H1 (cell line): ENCODE data around the gene MYO9A. TPM values are rescaled to one million over a fixed set of nuclear protein-coding genes. Genes with fewer than 3 reads are reported as not detected.

ENCODE experiments used
- CTCF ChIA-PET: fragments of 300-600 bp; sonication (Branson Sonifier 250); formaldehyde crosslinking; loops from one replicate; lab custom pipeline; 2021; ENCODE audit not compliant: partially characterized antibody; lab: Charles Lee
- POLR2A ChIA-PET: fragments of 300-600 bp; sonication (Branson Sonifier 250); formaldehyde crosslinking; loops from one replicate; lab custom pipeline; 2021; ENCODE audit warnings: inconsistent platforms; ENCODE audit not compliant: partially characterized antibody; lab: Charles Lee
- DNase-seq, 2 experiments: peaks; one replicate each; pipeline versions ENCODE4 v3.0.0 to v3.0.0-alpha.2; 2010 to 2022; ENCODE audit warnings: low spot score in 2 of 2, low read depth in 1 of 2, mixed read lengths in 1 of 2
- FAIRE-seq: peaks from 2 replicates; lab custom pipeline; 2011; peaks lifted over from hg19 to GRCh38; lab: Jason Lieb, UNC
- H2AFZ ChIP-seq: 2 replicates; pipeline ENCODE4 v1.8.1; 2012; ENCODE audit warnings: low read length, inconsistent platforms
- H2AK5ac ChIP-seq: 2 replicates; pipeline ENCODE4 v1.6.1; 2013; ENCODE audit warnings: low read depth, low read length
- H2BK120ac ChIP-seq: replicated peaks from 2 replicates; pipeline ENCODE3; 2013; ENCODE audit warnings: low read depth, low read length, inconsistent platforms
- H2BK12ac ChIP-seq: 2 replicates; pipeline ENCODE4 v1.6.1; 2013; ENCODE audit warnings: low read depth, low read length
- H2BK15ac ChIP-seq: 2 replicates; pipeline ENCODE4 v1.6.1; 2013; ENCODE audit warnings: low read length
- H2BK20ac ChIP-seq: 2 replicates; pipeline ENCODE4 v1.6.1; 2013; ENCODE audit warnings: low read length
- H2BK5ac ChIP-seq: 2 replicates; pipeline ENCODE4 v1.6.1; 2013; ENCODE audit warnings: low read depth, low read length
- H3K14ac ChIP-seq: 2 replicates; pipeline ENCODE4 v1.6.1; 2013; ENCODE audit warnings: inconsistent platforms; ENCODE audit not compliant: insufficient read length
- H3K18ac ChIP-seq: 2 replicates; pipeline ENCODE4 v1.6.1; 2013; ENCODE audit warnings: low read length; ENCODE audit errors: extremely low read depth
- H3K23ac ChIP-seq: 2 replicates; pipeline ENCODE4 v1.6.1; 2013; ENCODE audit warnings: inconsistent platforms; ENCODE audit not compliant: insufficient read length
- H3K23me2 ChIP-seq: 2 replicates; pipeline ENCODE4 v1.6.1; 2013; ENCODE audit warnings: low read depth, low read length
- H3K27ac ChIP-seq: 2 replicates; pipeline ENCODE4 v1.6.1; 2011; ENCODE audit warnings: low read depth, low read length, inconsistent platforms
- H3K27me3 ChIP-seq, 4 experiments: replicated peaks in 1 of 4; 1 replicate in 1 of 4; 2 replicates in 3 of 4; pipeline versions ENCODE4 v1.6.1 to v1.8.1; 2011 to 2013; ENCODE audit warnings: low read length in 3 of 4, mild to moderate bottlenecking in 3 of 4, inconsistent platforms in 2 of 4, mixed read lengths in 2 of 4, moderate library complexity in 1 of 4; ENCODE audit not compliant: control insufficient read depth in 3 of 4, insufficient read depth in 3 of 4; ENCODE audit errors: extremely low read depth in 1 of 4
- H3K36me3 ChIP-seq, 4 experiments: 2 replicates each; pipeline versions ENCODE4 v1.6.1 to v1.8.1; 2011 to 2013; ENCODE audit warnings: mild to moderate bottlenecking in 4 of 4, low read length in 3 of 4, moderate library complexity in 2 of 4, control low read depth in 1 of 4, inconsistent platforms in 1 of 4; ENCODE audit not compliant: insufficient read depth in 4 of 4, control insufficient read depth in 2 of 4
- H3K4ac ChIP-seq: replicated peaks from 2 replicates; pipeline ENCODE3; 2013; ENCODE audit warnings: low read length, low read depth, mixed read lengths, inconsistent platforms; ENCODE audit not compliant: insufficient read length
- H3K4me1 ChIP-seq, 4 experiments: replicated peaks in 1 of 4; 1 replicate in 1 of 4; 2 replicates in 3 of 4; pipeline versions ENCODE4 v1.6.1 to v1.8.1; 2011 to 2013; ENCODE audit warnings: low read length in 3 of 4, inconsistent platforms in 2 of 4, mixed read lengths in 1 of 4; ENCODE audit not compliant: insufficient read depth in 4 of 4, control insufficient read depth in 3 of 4
- H3K4me2 ChIP-seq, 2 experiments: 2 replicates each; pipeline versions ENCODE4 v1.6.1 to v1.8.1; 2011 to 2013; ENCODE audit warnings: low read depth in 2 of 2, low read length in 2 of 2, control low read depth in 1 of 2, inconsistent platforms in 1 of 2, mild to moderate bottlenecking in 1 of 2; ENCODE audit not compliant: insufficient read depth in 1 of 2
- H3K4me3 ChIP-seq, 4 experiments: fragments of 200-600, 300-600 bp in 1 of 4; sonication (generic), shearing (Covaris generic), sonication (Bioruptor Twin) in 1 of 4; 2 replicates each; pipeline versions ENCODE4 v1.5.1 to v1.8.1; 2011 to 2016; ENCODE audit warnings: low read length in 4 of 4, low read depth in 3 of 4, control low read depth in 2 of 4, inconsistent platforms in 2 of 4, mild to moderate bottlenecking in 2 of 4, mixed read lengths in 1 of 4, moderate library complexity in 1 of 4; ENCODE audit not compliant: insufficient read depth in 2 of 4; ENCODE audit errors: extremely low read depth in 1 of 4
- H3K56ac ChIP-seq: replicated peaks from 2 replicates; pipeline ENCODE3; 2013; ENCODE audit warnings: low read depth, mild to moderate bottlenecking, mixed read lengths, low read length, inconsistent platforms; ENCODE audit not compliant: insufficient read length
- H3K79me1 ChIP-seq: 2 replicates; pipeline ENCODE4 v1.6.1; 2013; ENCODE audit warnings: low read depth, low read length, control low read depth
- H3K79me2 ChIP-seq, 2 experiments: 2 replicates each; pipeline versions ENCODE4 v1.6.1 to v1.8.1; 2012 to 2013; ENCODE audit warnings: low read length in 2 of 2, mild to moderate bottlenecking in 2 of 2, inconsistent platforms in 1 of 2; ENCODE audit not compliant: insufficient read depth in 2 of 2, control insufficient read depth in 1 of 2
- H3K9ac ChIP-seq, 4 experiments: replicated peaks in 1 of 4; 1 replicate in 1 of 4; 2 replicates in 3 of 4; pipeline versions ENCODE4 v1.6.1 to v1.8.1; 2011 to 2013; ENCODE audit warnings: low read depth in 3 of 4, low read length in 3 of 4, control low read depth in 2 of 4, mild to moderate bottlenecking in 2 of 4, moderate library complexity in 2 of 4, inconsistent platforms in 1 of 4; ENCODE audit errors: extremely low read depth in 1 of 4
- H3K9me3 ChIP-seq, 2 experiments: 2 replicates each; pipeline versions ENCODE4 v1.6.1 to v1.8.1; 2012 to 2013; ENCODE audit warnings: mild to moderate bottlenecking in 2 of 2, moderate library complexity in 2 of 2, control low read depth in 1 of 2, inconsistent platforms in 1 of 2, low read depth in 1 of 2, low read length in 1 of 2, mixed read lengths in 1 of 2; ENCODE audit not compliant: insufficient read depth in 2 of 2
- H4K20me1 ChIP-seq, 2 experiments: replicated peaks in 1 of 2; 2 replicates each; pipeline versions ENCODE3 to v1.8.1; 2011 to 2013; ENCODE audit warnings: inconsistent platforms in 2 of 2, low read length in 2 of 2, mild to moderate bottlenecking in 1 of 2; ENCODE audit not compliant: insufficient read depth in 2 of 2, control insufficient read depth in 1 of 2
- H4K5ac ChIP-seq: 2 replicates; pipeline ENCODE4 v1.6.1; 2013; ENCODE audit warnings: low read length, low read depth, mixed read lengths, inconsistent platforms; ENCODE audit not compliant: insufficient read length
- H4K8ac ChIP-seq: 2 replicates; pipeline ENCODE4 v1.8.0; 2013; ENCODE audit warnings: mild to moderate bottlenecking, moderate library complexity, low read length, inconsistent platforms; ENCODE audit not compliant: insufficient read depth; ENCODE audit errors: extremely low read depth
- H4K91ac ChIP-seq: replicated peaks from 2 replicates; pipeline ENCODE3; 2013; ENCODE audit warnings: low read length, mixed read lengths, inconsistent platforms; ENCODE audit not compliant: insufficient read length
- BACH1 ChIP-seq: IDR thresholded peaks from 2 replicates; pipeline ENCODE4 v1.6.1; 2012; ENCODE audit warnings: low read length, improper control_type of control experiment
- CBX8 ChIP-seq: fragments of 300-800, 300-1000 bp; sonication (generic); IDR thresholded peaks from 2 replicates; pipeline ENCODE4 v1.7.1; 2016; ENCODE audit warnings: low read depth, low read length, borderline replicate concordance
- CHD2 ChIP-seq: IDR thresholded peaks from 2 replicates; pipeline ENCODE4 v1.6.1; 2012; ENCODE audit warnings: low read length, improper control_type of control experiment
- FOSL1 ChIP-seq: IDR thresholded peaks from 2 replicates; pipeline ENCODE4 v1.6.1; 2011; ENCODE audit warnings: mild to moderate bottlenecking, low read depth, low read length, moderate library complexity; ENCODE audit not compliant: insufficient read depth
- GABPA ChIP-seq: IDR thresholded peaks from 2 replicates; pipeline ENCODE4 v1.6.1; 2011; ENCODE audit warnings: mild to moderate bottlenecking, low read length, moderate library complexity, borderline replicate concordance; ENCODE audit not compliant: insufficient read depth
- HDAC6 ChIP-seq: IDR thresholded peaks from one replicate; pipeline ENCODE4 v1.7.1; 2012; ENCODE audit warnings: low read depth, mild to moderate bottlenecking, inconsistent platforms, low read length, moderate library complexity
- JUN ChIP-seq: IDR thresholded peaks from 2 replicates; pipeline ENCODE4 v1.6.1; 2011; ENCODE audit warnings: low read depth, mild to moderate bottlenecking, improper control_type of control experiment, low read length
- MAX ChIP-seq: IDR thresholded peaks from 2 replicates; pipeline ENCODE4 v1.6.1; 2012; ENCODE audit warnings: inconsistent platforms
- SAP30 ChIP-seq: fragments of 300-600 bp; sonication (generic); IDR thresholded peaks from 2 replicates; pipeline ENCODE4 v1.7.1; 2012; ENCODE audit warnings: low read length, moderate library complexity, mild to moderate bottlenecking, inconsistent platforms; ENCODE audit not compliant: insufficient read depth, insufficient replicate concordance
- SIN3A ChIP-seq, 2 experiments: IDR thresholded peaks in 1 of 2; conservative IDR thresholded peaks in 1 of 2; 2 replicates each; pipeline ENCODE4 v1.6.1; 2011 to 2012; ENCODE audit warnings: low read length in 2 of 2, improper control_type of control experiment in 1 of 2, low read depth in 1 of 2, mild to moderate bottlenecking in 1 of 2
- SIX5 ChIP-seq: IDR thresholded peaks from 2 replicates; pipeline ENCODE4 v1.6.1; 2011; ENCODE audit warnings: mild to moderate bottlenecking, low read depth, low read length
- SP1 ChIP-seq: IDR thresholded peaks from 2 replicates; pipeline ENCODE4 v1.6.1; 2011; ENCODE audit warnings: low read depth, low read length
- SP2 ChIP-seq: IDR thresholded peaks from 2 replicates; pipeline ENCODE4 v1.6.1; 2012; ENCODE audit warnings: mild to moderate bottlenecking, low read length, inconsistent platforms
- SRF ChIP-seq: IDR thresholded peaks from 2 replicates; pipeline ENCODE4 v1.6.1; 2011; ENCODE audit warnings: mild to moderate bottlenecking, low read depth, low read length, moderate library complexity
- ZNF274 ChIP-seq: IDR thresholded peaks from 2 replicates; pipeline ENCODE4 v1.7.0; 2012; ENCODE audit warnings: low read length, borderline replicate concordance; ENCODE audit errors: extremely low read depth
- WGBS, 2 experiments: shearing (Covaris generic) in 1 of 2; methylation state at CpG; one replicate each; pipeline versions ENCODE4 v1.1.6 to v1.1.7; 2013 to 2015; ENCODE audit warnings: low lambda C conversion rate in 2 of 2, mixed read lengths in 2 of 2, inconsistent platforms in 1 of 2, low coverage in 1 of 2, missing lambda C conversion rate in 1 of 2; ENCODE audit not compliant: insufficient replicate concordance in 2 of 2, insufficient coverage in 1 of 2, insufficient read length in 1 of 2; ENCODE audit errors: extremely low coverage in 1 of 2, missing lambda C conversion rate in 1 of 2; 5-methylcytosine and 5-hydroxymethylcytosine counted together
- polyA plus RNA-seq, 7 experiments: library from polyadenylated mRNA; depleted of rRNA in 3 of 7; stranded (reverse) in 5 of 7; unstranded in 2 of 7; fragments of >200 nt in 5 of 7; fragments of 200-250 nt in 2 of 7; gene quantifications; 1 replicate in 5 of 7; 2 replicates in 1 of 7; 4 replicates in 1 of 7; pipeline versions ENCODE4 v1.2.1 to v1.2.3, GENCODE V29; 2011 to 2013; ENCODE audit warnings: missing spikeins in 2 of 7, mixed read lengths in 2 of 7
- total RNA-seq: library from RNA; stranded (reverse); fragmentation: NEBNext Ultra II Directional; extraction: Animal tissue kit (Norgen Biotek cat#: 25700); gene quantifications from 2 replicates; pipeline ENCODE4 v1.2.1, GENCODE V29; 2021

The MYO9A gene
- total and polyA plus RNA-seq, 2 of the 8 experiments (the other 6 are each of a cell fraction or from before 2014, with no cell fraction given): 3.9 to 26.0 TPM

- H2AFZ ChIP-seq: no peak overlapping the region
- no peak overlapping the region for H2BK20ac ChIP-seq
- H3K4me3 ChIP-seq: no peak overlapping the region
- no peak overlapping the region for H3K4ac ChIP-seq
- no peak overlapping the region for H4K5ac ChIP-seq
- FAIRE-seq (no peak), DNase-seq (no peak)
- POLR2A ChIA-PET: no interaction called here
- no peak overlapping the region for H2AK5ac ChIP-seq
- no peak overlapping the region for H3K23ac ChIP-seq
- WGBS, 2 experiments: 87% methylated on average over 1 of the region's 1 CpG; no CpG with 5 or more reads in 1 of the 2 experiments
- no peak overlapping the region for H2BK15ac ChIP-seq
- H3K36me3 ChIP-seq: no peaks in the 10 kb centered on the region
- no peaks in the 10 kb centered on the region for H3K27me3 ChIP-seq
- no peaks in the 10 kb centered on the region for H3K79me2 ChIP-seq
- H3K4me2 ChIP-seq: no peak overlapping the region
- no peaks in the 10 kb centered on the region for H3K9me3 ChIP-seq
- no peak overlapping the region for H3K9ac ChIP-seq
- H4K8ac ChIP-seq: no peak overlapping the region
- no peak overlapping the region for H3K27ac ChIP-seq
- H4K20me1 ChIP-seq: no peaks in the 10 kb centered on the region
- CTCF ChIA-PET: no interaction called here
- H2BK5ac ChIP-seq: no peak overlapping the region
- H3K79me1 ChIP-seq: no peaks in the 10 kb centered on the region
- H4K91ac ChIP-seq: no peak overlapping the region
- no peak overlapping the region for H3K18ac ChIP-seq
- H3K56ac ChIP-seq: no peak overlapping the region
- H2BK12ac ChIP-seq: no peak overlapping the region
- peaks cover 0 to 2% (median 0%) of the 10 kb centered on the region in 4 experiments; a peak in 1 of 7 replicates for H3K4me1 ChIP-seq
- no peaks in the 10 kb centered on the region for H3K23me2 ChIP-seq
- H3K14ac ChIP-seq: no peak overlapping the region
- H2BK120ac ChIP-seq: no peak overlapping the region
- TF ChIP-seq SAP30 (no peak), CHD2 (no peak), SP2 (no peak), CBX8 (no peak), FOSL1 (no peak), SRF (no peak), ZNF274 (no peak), BACH1 (no peak), HDAC6 (no peak), JUN (no peak), SIX5 (no peak), GABPA (no peak), MAX (no peak), SP1 (no peak), SIN3A (conservative IDR thresholded peaks at IDR 0.05 in 1 of 2, IDR thresholded peaks at IDR 0.05 in 1 of 2; ENCODE audit: low read depth in 1 of 2, low read length in 2 of 2) (no peak)
Observed at GRCh38 chr15:71889947-71890346, 228.0 kb downstream of the MYO9A start.
